ENCODE results near the gene PCNX3. TPM values are rescaled to one million over a fixed set of nuclear protein-coding genes. Genes with fewer than 3 reads are reported as not detected.

The PCNX3 gene
- total RNA-seq, 2 donors from 2014 or later = 48.1 to 57.3 TPM

DNA sequence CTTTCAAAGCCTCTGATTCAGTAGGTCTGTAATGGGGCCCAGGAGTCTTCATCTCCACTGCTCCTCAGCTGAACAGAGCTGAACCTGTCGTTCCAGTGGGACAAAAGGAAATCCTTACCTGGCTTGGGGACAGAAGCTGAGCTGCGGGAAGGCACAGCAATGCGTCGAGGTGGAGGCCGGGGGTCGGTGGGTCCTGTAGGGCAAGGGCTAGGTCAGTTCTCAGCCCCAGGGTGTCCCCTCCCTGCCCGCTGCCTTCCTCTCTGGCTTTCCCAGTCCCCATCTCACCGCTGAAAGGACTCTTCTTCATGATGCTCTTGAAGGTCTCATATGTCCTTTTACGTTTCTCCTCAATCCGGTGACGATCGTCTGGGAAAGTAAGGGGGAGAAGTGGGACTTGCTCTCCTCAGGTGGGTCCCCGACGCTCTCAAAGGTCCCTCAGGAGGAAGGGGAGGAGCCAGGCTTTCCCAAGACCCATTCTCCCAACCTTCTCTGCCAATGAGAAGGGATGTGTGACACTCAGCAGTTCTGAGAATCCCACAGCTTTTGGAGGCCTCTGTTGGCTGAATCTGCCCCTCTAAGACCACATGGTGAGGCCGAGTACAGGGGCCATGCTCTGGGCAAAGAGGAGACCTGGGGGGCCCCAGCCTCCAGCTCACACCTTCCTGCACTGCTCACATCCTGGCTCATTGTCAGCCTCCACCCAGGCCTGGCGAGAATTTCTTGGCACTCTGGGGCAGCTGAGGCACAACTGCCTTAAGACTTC is 40.2 kb downstream of the PCNX3 start:
- Mint-ChIP-seq H3K36me3 (ENCODE audit: low read depth) (peaks cover 62% of the 10 kb centered on the region), H3K27ac (no peak overlapping the region), H3K4me1 (peaks cover 15% of the 10 kb centered on the region), H3K4me3 (no peak overlapping the region), H3K9me3 (no peaks in the 10 kb centered on the region), H3K27me3 (ENCODE audit: insufficient read depth) (no peaks in the 10 kb centered on the region)
- WGBS, 2 experiments (ENCODE audit: insufficient coverage in 1 of 2, insufficient read length in 1 of 2) = 93 to 95% methylated on average over 10 to 16 of the region's 16 CpGs
- Histone ChIP-seq H3K9ac (ENCODE audit: extremely low read depth, low read length, poor library complexity, severe bottlenecking) (no peak overlapping the region), H3K27me3 (ENCODE audit: control insufficient read depth, insufficient read depth, low read length, poor library complexity, severe bottlenecking) (no peaks in the 10 kb centered on the region), H3K4me3 (ENCODE audit: low read length) (no peak overlapping the region), H3K27ac (ENCODE audit: low read depth, low read length) (no peak overlapping the region), H3K36me3 (ENCODE audit: control insufficient read depth, insufficient read depth, low read length) (peaks cover 68% of the 10 kb centered on the region), H3K4me1 (ENCODE audit: control insufficient read depth, insufficient read depth, low read length) (no peaks in the 10 kb centered on the region), H3K9me3 (ENCODE audit: control insufficient read depth, low read length) (no peaks in the 10 kb centered on the region)
- TF ChIP-seq, protein P1, sequence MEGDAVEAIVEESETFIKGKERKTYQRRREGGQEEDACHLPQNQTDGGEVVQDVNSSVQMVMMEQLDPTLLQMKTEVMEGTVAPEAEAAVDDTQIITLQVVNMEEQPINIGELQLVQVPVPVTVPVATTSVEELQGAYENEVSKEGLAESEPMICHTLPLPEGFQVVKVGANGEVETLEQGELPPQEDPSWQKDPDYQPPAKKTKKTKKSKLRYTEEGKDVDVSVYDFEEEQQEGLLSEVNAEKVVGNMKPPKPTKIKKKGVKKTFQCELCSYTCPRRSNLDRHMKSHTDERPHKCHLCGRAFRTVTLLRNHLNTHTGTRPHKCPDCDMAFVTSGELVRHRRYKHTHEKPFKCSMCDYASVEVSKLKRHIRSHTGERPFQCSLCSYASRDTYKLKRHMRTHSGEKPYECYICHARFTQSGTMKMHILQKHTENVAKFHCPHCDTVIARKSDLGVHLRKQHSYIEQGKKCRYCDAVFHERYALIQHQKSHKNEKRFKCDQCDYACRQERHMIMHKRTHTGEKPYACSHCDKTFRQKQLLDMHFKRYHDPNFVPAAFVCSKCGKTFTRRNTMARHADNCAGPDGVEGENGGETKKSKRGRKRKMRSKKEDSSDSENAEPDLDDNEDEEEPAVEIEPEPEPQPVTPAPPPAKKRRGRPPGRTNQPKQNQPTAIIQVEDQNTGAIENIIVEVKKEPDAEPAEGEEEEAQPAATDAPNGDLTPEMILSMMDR (conservative IDR thresholded peaks at IDR 0.05) = no peak
- DNase-seq = peak; percentile 42

DNA sequence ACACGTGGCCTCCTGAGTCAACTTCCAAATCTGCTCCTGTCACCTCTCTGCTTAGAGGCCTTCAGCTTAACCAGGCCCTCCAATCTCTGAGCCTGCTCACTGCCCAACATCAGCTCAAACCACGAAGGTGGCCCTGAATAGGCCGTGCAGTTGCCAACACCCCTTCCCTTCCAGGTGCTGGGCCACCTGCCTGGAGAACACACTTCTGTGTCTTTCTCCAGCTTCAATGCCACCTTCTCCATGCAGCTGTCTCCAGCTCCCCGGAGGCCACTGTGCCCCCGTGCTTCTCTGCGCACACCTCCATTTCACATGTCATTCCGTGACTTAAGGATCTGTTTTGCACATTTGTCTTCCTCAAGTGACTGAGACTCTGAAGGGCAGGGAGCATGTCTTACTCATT is 41.9 kb downstream of the PCNX3 start:
- peaks cover 75% of the 10 kb centered on the region for H3K36me3 ChIP-seq (ENCODE audit: control insufficient read depth, insufficient read depth, low read length)
- peaks cover 66% of the 10 kb centered on the region for H3K36me3 Mint-ChIP-seq (ENCODE audit: low read depth)

DNA sequence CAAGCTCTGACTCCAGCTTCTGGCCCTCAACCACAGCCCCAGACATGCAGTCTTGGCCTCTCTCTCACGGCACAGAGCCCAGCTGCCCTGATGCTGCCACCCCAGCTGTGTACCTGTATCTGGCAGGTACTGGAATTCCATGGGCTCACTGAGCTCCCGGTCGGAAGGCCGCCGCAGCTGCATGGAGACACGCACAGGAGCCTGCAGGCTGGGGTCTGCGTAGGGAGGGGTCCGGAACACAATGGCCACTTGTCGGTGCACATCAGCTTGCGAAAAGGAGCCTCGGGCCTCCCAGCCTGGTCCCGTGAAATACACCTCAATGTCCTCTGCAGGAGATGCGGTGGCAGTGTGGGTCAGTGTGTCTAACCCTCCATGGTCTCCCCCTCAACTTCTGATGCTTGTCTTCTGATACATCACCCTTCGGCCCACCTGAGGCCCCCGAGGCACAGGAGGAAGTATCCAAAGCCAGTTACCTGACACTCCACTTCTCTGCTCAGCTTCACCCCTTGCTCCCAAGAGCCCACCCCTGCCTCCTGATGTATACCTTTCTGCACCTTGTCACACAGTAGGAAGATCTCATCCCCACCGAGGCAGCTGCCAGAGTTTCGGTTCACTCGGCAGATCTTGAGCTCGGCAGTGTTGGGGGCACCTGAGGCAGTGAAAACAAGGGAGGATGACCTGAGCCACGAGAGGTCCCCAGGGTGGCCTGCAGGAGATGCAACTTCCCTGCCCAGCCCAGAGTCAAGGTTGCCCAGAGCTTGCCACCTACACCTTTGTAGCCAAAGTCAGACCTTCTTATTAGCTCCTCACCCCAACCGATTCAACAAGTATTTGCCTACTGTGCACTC is 42.8 kb downstream of the PCNX3 start:
- H3K4me3 Mint-ChIP-seq = no peak overlapping the region
- TF ChIP-seq, protein P1 (conservative IDR thresholded peaks at IDR 0.05) = no peak
- no peak overlapping the region for H3K27ac Mint-ChIP-seq
- Histone ChIP-seq H3K27me3 (ENCODE audit: control insufficient read depth, insufficient read depth, low read length, poor library complexity, severe bottlenecking) (no peaks in the 10 kb centered on the region), H3K36me3 (ENCODE audit: control insufficient read depth, insufficient read depth, low read length) (peaks cover 75% of the 10 kb centered on the region), H3K9ac (ENCODE audit: extremely low read depth, low read length, poor library complexity, severe bottlenecking) (no peak overlapping the region), H3K4me3 (ENCODE audit: low read length) (no peak overlapping the region), H3K4me1 (ENCODE audit: control insufficient read depth, insufficient read depth, low read length) (peaks cover 8% of the 10 kb centered on the region), H3K27ac (ENCODE audit: low read depth, low read length) (no peak overlapping the region), H3K9me3 (ENCODE audit: control insufficient read depth, low read length) (no peaks in the 10 kb centered on the region)
- DNase-seq = no peak
- peaks cover 6% of the 10 kb centered on the region for H3K4me1 Mint-ChIP-seq
- H3K36me3 Mint-ChIP-seq (ENCODE audit: low read depth) = peaks cover 66% of the 10 kb centered on the region
- no peaks in the 10 kb centered on the region for H3K27me3 Mint-ChIP-seq (ENCODE audit: insufficient read depth)
- no peaks in the 10 kb centered on the region for H3K9me3 Mint-ChIP-seq
- 93 to 97% methylated on average over 19 to 21 of the region's 21 CpGs for WGBS, 2 experiments (ENCODE audit: insufficient coverage in 1 of 2, insufficient read length in 1 of 2)

More for the DNA sequence above, 41.9 kb downstream of the PCNX3 start:
- DNase-seq = no peak
- TF ChIP-seq, protein P1 (conservative IDR thresholded peaks at IDR 0.05) = no peak
- Histone ChIP-seq H3K4me1 (ENCODE audit: control insufficient read depth, insufficient read depth, low read length) (peaks cover 8% of the 10 kb centered on the region), H3K4me3 (ENCODE audit: low read length) (no peak overlapping the region), H3K27me3 (ENCODE audit: control insufficient read depth, insufficient read depth, low read length, poor library complexity, severe bottlenecking) (no peaks in the 10 kb centered on the region), H3K9ac (ENCODE audit: extremely low read depth, low read length, poor library complexity, severe bottlenecking) (no peak overlapping the region), H3K27ac (ENCODE audit: low read depth, low read length) (no peak overlapping the region), H3K9me3 (ENCODE audit: control insufficient read depth, low read length) (no peaks in the 10 kb centered on the region)
- Mint-ChIP-seq H3K4me1 (peaks cover 11% of the 10 kb centered on the region), H3K27ac (no peak overlapping the region), H3K9me3 (no peaks in the 10 kb centered on the region), H3K4me3 (no peak overlapping the region), H3K27me3 (ENCODE audit: insufficient read depth) (no peaks in the 10 kb centered on the region)
- 94 to 100% methylated on average over 6 to 7 of the region's 7 CpGs for WGBS, 2 experiments (ENCODE audit: insufficient coverage in 1 of 2, insufficient read length in 1 of 2)

Measured in endodermal cell (in vitro differentiated cells).